Suprapubic skin (tissue), 3 donors: ENCODE results near the gene GSTP1.

Experiments
- POLR2A ChIP-seq, 2 donors: fragments of 450-650 bp; IDR thresholded peaks; one replicate each; pipeline ENCODE4 v1.6.1; 2017; ENCODE audit warnings: antibody characterized with exemption in 2 of 2, mild to moderate bottlenecking in 2 of 2, moderate library complexity in 2 of 2
- TF ChIP-seq, protein P1 (sequence below), 2 donors: fragments of 200-600 bp in 1 of 2; fragments of 450-650 bp in 1 of 2; sonication (generic) in 1 of 2; IDR thresholded peaks; one replicate each; pipeline ENCODE4 v1.5.1; 2016 to 2019; ENCODE audit warnings: antibody characterized with exemption in 2 of 2, mild to moderate bottlenecking in 1 of 2, moderate library complexity in 1 of 2

DNA sequence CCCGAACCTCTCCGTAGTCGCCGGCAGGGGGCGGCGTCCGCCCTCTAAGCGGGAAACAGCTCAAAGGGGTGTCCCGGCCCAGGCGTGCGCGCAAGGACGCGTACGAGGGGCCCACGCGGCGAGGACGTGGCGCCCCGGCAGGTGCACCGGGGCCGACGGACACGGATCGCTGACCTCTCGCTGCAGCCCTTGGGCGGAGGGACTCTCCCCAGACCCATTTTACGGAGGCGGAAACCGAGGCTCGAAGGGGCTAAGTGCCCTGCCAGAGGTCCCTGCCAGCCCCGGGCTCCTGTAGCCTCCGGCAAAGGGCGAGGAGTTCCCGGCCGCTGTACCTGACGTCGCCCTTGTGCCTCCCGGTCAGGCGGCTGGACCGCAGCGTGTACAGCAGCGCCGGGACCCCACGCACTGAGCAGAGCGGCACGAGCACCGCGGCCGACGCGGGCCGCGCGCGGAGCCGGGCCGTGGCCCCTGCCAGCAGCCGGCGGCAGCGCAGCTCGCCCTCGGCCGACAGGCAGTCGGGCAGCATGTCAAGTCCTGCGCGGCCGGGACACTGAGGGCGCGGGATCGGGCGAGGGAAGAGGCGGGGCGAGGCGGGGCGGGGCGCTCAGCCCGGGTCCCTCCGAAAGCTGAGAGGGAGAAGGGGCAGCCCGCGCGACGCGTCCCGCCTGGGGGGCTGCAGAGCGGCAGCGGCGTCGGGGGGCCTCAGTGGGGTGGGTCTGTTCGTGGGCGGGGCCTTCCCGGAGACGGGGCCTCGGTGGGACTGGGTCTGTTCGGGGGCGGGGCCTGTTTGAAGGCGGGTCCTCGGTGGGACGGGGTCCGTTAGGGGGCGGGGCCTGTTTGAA lies 46.0 kb downstream of the GSTP1 start, which contains the start of gene NUDT8:
- TF ChIP-seq, protein P1, sequence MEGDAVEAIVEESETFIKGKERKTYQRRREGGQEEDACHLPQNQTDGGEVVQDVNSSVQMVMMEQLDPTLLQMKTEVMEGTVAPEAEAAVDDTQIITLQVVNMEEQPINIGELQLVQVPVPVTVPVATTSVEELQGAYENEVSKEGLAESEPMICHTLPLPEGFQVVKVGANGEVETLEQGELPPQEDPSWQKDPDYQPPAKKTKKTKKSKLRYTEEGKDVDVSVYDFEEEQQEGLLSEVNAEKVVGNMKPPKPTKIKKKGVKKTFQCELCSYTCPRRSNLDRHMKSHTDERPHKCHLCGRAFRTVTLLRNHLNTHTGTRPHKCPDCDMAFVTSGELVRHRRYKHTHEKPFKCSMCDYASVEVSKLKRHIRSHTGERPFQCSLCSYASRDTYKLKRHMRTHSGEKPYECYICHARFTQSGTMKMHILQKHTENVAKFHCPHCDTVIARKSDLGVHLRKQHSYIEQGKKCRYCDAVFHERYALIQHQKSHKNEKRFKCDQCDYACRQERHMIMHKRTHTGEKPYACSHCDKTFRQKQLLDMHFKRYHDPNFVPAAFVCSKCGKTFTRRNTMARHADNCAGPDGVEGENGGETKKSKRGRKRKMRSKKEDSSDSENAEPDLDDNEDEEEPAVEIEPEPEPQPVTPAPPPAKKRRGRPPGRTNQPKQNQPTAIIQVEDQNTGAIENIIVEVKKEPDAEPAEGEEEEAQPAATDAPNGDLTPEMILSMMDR (IDR thresholded peaks at IDR 0.05), result peak; percentile 59 to 90
- TF ChIP-seq POLR2A (IDR thresholded peaks at IDR 0.05), result peak in 1 of 2 donors; percentile 40
